Cardiac septum (tissue), 1 donor: Measurements from ENCODE around the gene OTOP2. TPM values are rescaled to one million over a fixed set of nuclear protein-coding genes. Genes with fewer than 3 reads are reported as not detected.

Experiments
- DNase-seq: peaks from one replicate; pipeline ENCODE4 v3.0.0-alpha.2; 2020; ENCODE audit warnings: low spot score
- intact Hi-C: fragments of 100-400 bp; cut with DNase I; formaldehyde crosslinking; loops from one replicate; pipeline ENCODE4 v1.14.0; 2022
- total RNA-seq: library from RNA; stranded (reverse); fragmentation: NEBNext Ultra II Directional; extraction: Animal tissue kit (Norgen Biotek cat#: 25700); gene quantifications from one replicate; pipeline ENCODE4 v1.2.1, GENCODE V29; 2021
- donor health status: DM: no; HTN: no; CAD: no.

The OTOP2 gene
- total RNA-seq, 1 donor from 2014 or later: not detected

GRCh38 chr17:74947041-74947754 lies 23.1 kb downstream of the OTOP2 start:
- intact Hi-C loops: no loop called here
- no peak for DNase-seq

- intact Hi-C loops: no loop called here
- no peak for DNase-seq
These were observed 25.5 kb downstream of the OTOP2 start for GRCh38 chr17:74949455-74950115.

GRCh38 chr17:74950207-74950606 lies 26.1 kb downstream of the OTOP2 start:
- intact Hi-C loops: no loop called here
- DNase-seq: no peak

GRCh38 chr17:74951065-74951464 lies 27.0 kb downstream of the OTOP2 start:
- intact Hi-C loops: no loop called here
- no peak for DNase-seq

GRCh38 chr17:74951680-74952421 lies 27.8 kb downstream of the OTOP2 start:
- intact Hi-C loops: no loop called here
- DNase-seq: no peak

- no peak for DNase-seq
- intact Hi-C loops: no loop called here
These were observed 28.5 kb downstream of the OTOP2 start for GRCh38 chr17:74952431-74953133.

GRCh38 chr17:74953134-74953687 lies 29.1 kb downstream of the OTOP2 start:
- DNase-seq: no peak
- intact Hi-C loops: no loop called here

- DNase-seq: no peak
- intact Hi-C loops: no loop called here
These were observed 30.0 kb downstream of the OTOP2 start for GRCh38 chr17:74954115-74954514.

GRCh38 chr17:74954665-74955421 lies 30.8 kb downstream of the OTOP2 start:
- DNase-seq: no peak
- intact Hi-C loops: loop anchor here (5.0 kb wide), 1 partner anchor 213 kb away; no protein-coding TSS in a partner anchor

GRCh38 chr17:74956093-74956492 lies 32.0 kb downstream of the OTOP2 start:
- intact Hi-C loops: loop anchor here (5.0 kb wide), 1 partner anchor 214 kb away; no protein-coding TSS in a partner anchor
- DNase-seq: no peak

- intact Hi-C loops: loop anchor here (5.0 kb wide), 1 partner anchor 216 kb away; no protein-coding TSS in a partner anchor
- DNase-seq: peak; percentile 85
These were observed 34.1 kb downstream of the OTOP2 start for GRCh38 chr17:74957935-74958740.

GRCh38 chr17:74959826-74960515 lies 35.9 kb downstream of the OTOP2 start:
- intact Hi-C loops: loop anchor here (5.0 kb wide), 4 partner anchors 72 to 242 kb away; no protein-coding TSS in a partner anchor
- no peak for DNase-seq

GRCh38 chr17:74960570-74961342 lies 36.7 kb downstream of the OTOP2 start:
- intact Hi-C loops: loop anchor here (5.0 kb wide), 3 partner anchors 72 to 242 kb away; no protein-coding TSS in a partner anchor
- DNase-seq: no peak

- DNase-seq: peak; percentile 90
- intact Hi-C loops: loop anchor here (5.0 kb wide), 3 partner anchors 70 to 240 kb away; no protein-coding TSS in a partner anchor
These were observed 37.7 kb downstream of the OTOP2 start for GRCh38 chr17:74961657-74962350.

GRCh38 chr17:74962622-74963394 lies 38.7 kb downstream of the OTOP2 start:
- DNase-seq: no peak
- intact Hi-C loops: loop anchor here (5.0 kb wide), 3 partner anchors 69 to 239 kb away; no protein-coding TSS in a partner anchor
